ENCODE measurements around the gene TNFRSF1B. TPM values are rescaled to one million over a fixed set of nuclear protein-coding genes. Genes with fewer than 3 reads are reported as not detected.
A peak's percentile ranks its signal among the peaks of the same experiment; 100 is the strongest.

TNFRSF1B gene
- total RNA-seq, 6 donors from 2014 or later, result 28.3 to 113 (median 58.5) TPM

- WGBS, 2 donors, result 87 to 88% methylated on average over 7 of the region's 7 CpGs
- no peak for DNase-seq
- peaks cover 8 to 70% (median 41%) of the 10 kb centered on the region in 4 donors for H3K36me3 ChIP-seq
- H3K9me3 ChIP-seq, result no peaks in the 10 kb centered on the region
- no peak for ATAC-seq (ENCODE audit: low FRiP score in 2 of 2)
- TF ChIP-seq POLR2A (IDR thresholded peaks at IDR 0.05) (no peak), POLR2AphosphoS5 (IDR thresholded peaks at IDR 0.05) (no peak), CTCF (IDR thresholded peaks at IDR 0.05) (no peak), EP300 (IDR thresholded peaks at IDR 0.05) (no peak)
- H3K27ac ChIP-seq, result no peak overlapping the region
- peaks cover 0 to 9% (median 7%) of the 10 kb centered on the region in 4 donors for H3K4me1 ChIP-seq
- H3K27me3 ChIP-seq, result no peaks in the 10 kb centered on the region
- no peak overlapping the region for H3K4me3 ChIP-seq
Measured at GRCh38 chr1:12204140-12204539, 37.3 kb downstream of the TNFRSF1B start.

GRCh38 chr1:12204754-12205658, 38.2 kb downstream of the TNFRSF1B start:
- Histone ChIP-seq H3K36me3 (peaks cover 8 to 64% (median 39%) of the 10 kb centered on the region in 4 donors), H3K4me3 (no peak overlapping the region), H3K9me3 (no peaks in the 10 kb centered on the region), H3K27ac (peak overlapping the region in 1 of 4 donors; percentile 21), H3K4me1 (peaks cover 0 to 13% (median 11%) of the 10 kb centered on the region in 4 donors), H3K27me3 (no peaks in the 10 kb centered on the region)
- 89 to 93% methylated on average over 7 of the region's 7 CpGs for WGBS, 2 donors
- no peak for TF ChIP-seq POLR2AphosphoS5 (IDR thresholded peaks at IDR 0.05)
- no peak for TF ChIP-seq CTCF (IDR thresholded peaks at IDR 0.05)
- no peak for TF ChIP-seq EP300 (IDR thresholded peaks at IDR 0.05)
- TF ChIP-seq POLR2A (IDR thresholded peaks at IDR 0.05), result no peak
- DNase-seq, result no peak
- ATAC-seq (ENCODE audit: low FRiP score in 2 of 2), result no peak

- ATAC-seq (ENCODE audit: low FRiP score in 2 of 2), result no peak
Measured at GRCh38 chr1:12206238-12206637, 39.4 kb downstream of the TNFRSF1B start.

GRCh38 chr1:12206792-12207424, 40.1 kb downstream of the TNFRSF1B start:
- WGBS, 2 donors, result 84 to 88% methylated on average over 7 to 17 of the region's 17 CpGs
- no peak for ATAC-seq (ENCODE audit: low FRiP score in 2 of 2)
- TF ChIP-seq POLR2A (IDR thresholded peaks at IDR 0.05) (no peak), EP300 (IDR thresholded peaks at IDR 0.05) (no peak), CTCF (IDR thresholded peaks at IDR 0.05) (no peak), POLR2AphosphoS5 (IDR thresholded peaks at IDR 0.05) (no peak)

More at GRCh38 chr1:12206238-12206637, 39.4 kb downstream of the TNFRSF1B start:
- Histone ChIP-seq H3K9me3 (no peaks in the 10 kb centered on the region), H3K36me3 (peaks cover 8 to 53% (median 30%) of the 10 kb centered on the region in 4 donors), H3K4me1 (peaks cover 0 to 13% (median 11%) of the 10 kb centered on the region in 4 donors), H3K27me3 (no peaks in the 10 kb centered on the region), H3K27ac (peak overlapping the region in 1 of 4 donors; percentile 7), H3K4me3 (no peak overlapping the region)
- WGBS, 2 donors, result 90 to 95% methylated on average over 5 of the region's 5 CpGs
- TF ChIP-seq POLR2AphosphoS5 (IDR thresholded peaks at IDR 0.05) (no peak), EP300 (IDR thresholded peaks at IDR 0.05) (no peak)
- no peak for DNase-seq

GRCh38 chr1:12208271-12208670, 41.5 kb downstream of the TNFRSF1B start:
- TF ChIP-seq POLR2AphosphoS5 (IDR thresholded peaks at IDR 0.05) (no peak), CTCF (IDR thresholded peaks at IDR 0.05) (no peak), EP300 (IDR thresholded peaks at IDR 0.05) (no peak), POLR2A (IDR thresholded peaks at IDR 0.05) (no peak)
- no peaks in the 10 kb centered on the region for H3K27me3 ChIP-seq
- peaks cover 3 to 34% (median 12%) of the 10 kb centered on the region in 4 donors for H3K36me3 ChIP-seq
- no peaks in the 10 kb centered on the region for H3K9me3 ChIP-seq
- H3K4me1 ChIP-seq, result peaks cover 0 to 13% (median 11%) of the 10 kb centered on the region in 4 donors
- no peak for DNase-seq
- H3K4me3 ChIP-seq, result no peak overlapping the region
- no peak for ATAC-seq (ENCODE audit: low FRiP score in 2 of 2)
- H3K27ac ChIP-seq, result peak overlapping the region in 2 of 4 donors; percentile 12 to 29
- 68 to 78% methylated on average over 5 to 6 of the region's 6 CpGs for WGBS, 2 donors

More at GRCh38 chr1:12206792-12207424, 40.1 kb downstream of the TNFRSF1B start:
- Histone ChIP-seq H3K4me1 (peaks cover 0 to 13% (median 11%) of the 10 kb centered on the region in 4 donors), H3K9me3 (no peaks in the 10 kb centered on the region), H3K27me3 (no peaks in the 10 kb centered on the region), H3K27ac (peak overlapping the region in 1 of 4 donors; percentile 7), H3K4me3 (no peak overlapping the region), H3K36me3 (peaks cover 8 to 47% (median 24%) of the 10 kb centered on the region in 4 donors)
- no peak for DNase-seq
